HG03575 (cell line): ENCODE measurements around the gene LRRC38.

ENCODE experiments used
- ATAC-seq: cut with Tn5 transposase; IDR thresholded peaks from one replicate; pipeline ENCODE4 v1.9.1; 2021; ENCODE audit not compliant: unreplicated experiment, insufficient number of reproducible peaks, low FRiP score; ENCODE audit errors: extremely low read depth

LRRC38 gene

DNA sequence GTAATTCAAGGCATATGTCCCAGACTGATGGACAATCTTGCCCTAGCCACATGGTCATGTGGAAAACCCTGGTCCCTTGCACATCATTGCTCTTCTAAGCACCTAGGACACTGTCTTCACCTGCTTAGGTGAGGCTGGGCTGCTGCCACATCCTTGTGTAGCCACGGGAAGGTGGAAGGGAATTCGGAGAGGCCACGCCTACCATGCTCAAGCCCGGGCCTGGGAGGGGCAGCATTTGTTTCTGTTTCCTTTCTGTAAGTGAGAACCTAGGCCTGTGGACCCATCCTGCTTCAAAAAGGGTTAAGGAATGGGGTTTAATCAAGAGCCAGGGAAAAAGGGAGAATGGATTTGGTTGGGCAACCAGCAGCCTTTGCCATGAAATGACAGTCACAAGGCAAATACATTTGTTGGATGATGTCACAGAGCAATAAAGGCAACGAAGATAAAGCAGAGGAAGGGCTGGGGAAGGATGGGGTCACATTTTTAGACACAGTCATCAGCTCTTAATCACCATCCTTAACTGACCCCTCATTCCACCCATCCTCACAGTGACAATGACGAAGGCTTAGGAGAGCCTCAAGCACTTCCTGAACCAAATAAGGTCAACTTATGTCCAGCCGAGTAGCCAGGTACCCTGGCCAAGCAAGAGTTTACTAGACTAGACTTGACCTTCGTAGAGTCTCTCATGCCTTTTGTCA, 10.1 kb upstream of the LRRC38 start:
- ATAC-seq = no peak

DNA sequence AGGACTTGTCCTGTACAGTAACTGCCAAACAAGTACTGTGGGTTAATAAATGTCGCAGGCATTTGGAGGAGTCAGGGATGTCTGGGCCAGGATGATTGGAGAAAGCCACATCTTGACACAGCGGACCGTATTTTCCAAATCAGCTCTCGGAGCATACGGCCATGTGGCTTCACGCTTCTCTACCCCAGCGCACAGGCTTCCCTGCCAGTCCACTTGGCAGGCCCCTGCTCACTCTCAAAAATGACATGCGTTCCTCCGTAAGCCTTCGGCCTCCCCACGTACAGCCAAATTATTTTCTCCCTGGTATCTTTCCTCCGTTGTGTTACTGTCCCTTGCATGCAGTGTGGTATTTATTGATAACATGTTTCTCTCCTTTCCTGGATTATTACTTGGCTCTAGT, 7.2 kb upstream of the LRRC38 start:
- ATAC-seq = no peak

DNA sequence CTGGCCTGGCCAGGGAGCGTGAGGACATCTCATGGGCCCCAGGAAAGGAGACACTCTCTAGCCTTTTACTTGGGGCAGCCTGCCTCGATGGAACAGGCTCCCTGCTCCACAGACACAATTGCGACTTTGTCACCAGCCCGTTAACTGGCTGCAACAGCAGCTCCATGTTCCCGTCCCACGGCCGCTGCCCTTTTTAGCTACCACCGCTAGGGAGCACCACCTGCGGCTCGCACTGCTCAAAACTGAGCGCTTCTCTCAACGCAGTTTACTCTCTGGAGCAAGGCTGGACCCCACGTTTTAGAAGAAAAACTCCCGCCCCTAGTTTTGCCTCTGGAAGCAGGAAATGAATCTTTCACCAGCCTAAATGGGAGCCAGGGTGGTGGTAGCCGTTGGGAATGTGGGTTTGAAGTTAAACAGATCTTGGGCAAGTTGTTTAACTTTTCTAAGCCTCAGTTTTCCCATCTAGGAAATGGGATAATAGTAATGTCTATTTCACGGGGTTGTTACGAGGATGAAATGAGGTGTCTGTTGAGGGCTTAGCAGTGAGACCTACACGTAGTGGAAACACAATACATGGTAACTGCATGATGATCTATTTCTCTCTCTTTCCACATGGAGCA, 3.5 kb upstream of the LRRC38 start:
- ATAC-seq = no peak

DNA sequence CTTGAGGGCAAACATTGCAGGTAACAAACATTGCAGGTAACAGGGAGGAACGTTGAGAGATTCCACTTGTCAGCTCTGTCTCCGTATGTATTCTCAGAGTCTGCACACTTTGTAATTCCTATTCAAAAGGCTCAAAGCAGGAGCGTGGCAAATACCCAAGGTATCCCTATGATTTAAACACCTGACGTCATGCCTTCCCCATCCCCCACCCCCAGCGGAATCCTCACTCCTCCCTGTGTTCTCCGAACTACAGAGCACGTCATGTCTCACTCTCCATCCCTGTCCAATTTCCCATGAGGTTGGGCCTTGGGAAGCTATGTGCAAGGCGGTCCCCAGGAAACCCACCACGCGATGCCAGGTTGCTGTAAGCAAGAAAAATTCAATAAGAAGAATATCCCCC, 2.8 kb upstream of the LRRC38 start:
- no peak for ATAC-seq

DNA sequence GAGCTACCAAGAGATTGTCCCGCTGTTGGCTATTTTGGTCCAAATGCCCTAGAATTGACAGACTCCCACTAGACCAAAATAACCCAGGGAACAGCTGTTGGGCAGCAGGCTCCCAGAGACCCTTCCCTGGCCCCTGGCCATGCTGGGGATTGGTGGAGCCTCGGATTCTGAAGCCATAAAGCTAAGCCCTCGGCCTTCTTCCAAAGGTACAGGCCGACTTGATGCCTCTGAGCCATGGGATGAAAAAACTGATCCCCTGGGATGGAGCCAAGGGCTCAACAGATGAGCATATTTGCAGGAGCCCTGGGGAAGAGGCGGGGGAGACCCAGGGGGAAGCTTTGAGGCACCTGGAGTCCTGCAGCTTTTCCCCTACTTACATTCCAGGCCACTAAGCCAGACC, 1.0 kb upstream of the LRRC38 start:
- ATAC-seq = no peak

DNA sequence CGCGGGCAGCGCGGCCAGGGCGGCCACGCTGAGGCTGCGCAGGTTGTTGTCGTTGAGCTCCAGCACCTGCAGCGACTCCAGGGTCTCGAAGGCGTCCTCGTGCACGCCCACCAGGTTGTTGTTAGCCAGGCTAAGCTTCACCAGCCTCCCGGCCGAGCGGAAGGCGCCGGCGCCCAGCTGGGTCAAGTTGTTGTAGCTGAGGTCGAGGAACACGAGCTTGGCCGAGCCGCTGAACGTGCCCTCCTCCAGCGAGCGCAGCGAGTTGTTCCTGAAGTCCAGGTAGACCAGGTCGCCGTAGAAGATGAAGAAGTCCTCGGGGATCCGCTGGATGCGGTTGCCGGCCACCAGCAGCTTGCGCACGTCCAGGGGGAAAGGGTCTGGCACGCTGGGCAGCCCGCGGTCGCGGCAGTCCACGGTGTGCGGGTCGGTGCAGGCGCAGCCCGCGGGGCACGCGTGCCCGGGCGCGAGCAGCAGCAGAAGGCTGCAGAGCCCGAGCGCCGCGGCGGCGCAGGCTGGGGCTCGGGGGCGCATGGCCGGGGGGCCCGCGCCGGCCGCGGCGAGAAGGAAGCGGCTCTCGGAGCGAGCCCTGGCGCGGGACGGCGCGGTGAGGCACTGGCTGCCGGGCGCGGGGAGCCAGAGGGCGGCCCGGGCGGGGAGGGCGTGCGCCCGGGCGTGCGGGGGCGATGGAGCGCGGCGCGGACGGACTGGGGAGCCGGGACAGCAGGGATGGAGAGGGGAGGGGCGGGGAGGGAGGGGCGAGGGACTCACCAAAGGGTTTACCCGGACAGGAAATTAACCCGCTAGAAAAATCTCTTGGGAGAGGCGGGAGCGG, 524 bp downstream of the LRRC38 start:
- no peak for ATAC-seq

DNA sequence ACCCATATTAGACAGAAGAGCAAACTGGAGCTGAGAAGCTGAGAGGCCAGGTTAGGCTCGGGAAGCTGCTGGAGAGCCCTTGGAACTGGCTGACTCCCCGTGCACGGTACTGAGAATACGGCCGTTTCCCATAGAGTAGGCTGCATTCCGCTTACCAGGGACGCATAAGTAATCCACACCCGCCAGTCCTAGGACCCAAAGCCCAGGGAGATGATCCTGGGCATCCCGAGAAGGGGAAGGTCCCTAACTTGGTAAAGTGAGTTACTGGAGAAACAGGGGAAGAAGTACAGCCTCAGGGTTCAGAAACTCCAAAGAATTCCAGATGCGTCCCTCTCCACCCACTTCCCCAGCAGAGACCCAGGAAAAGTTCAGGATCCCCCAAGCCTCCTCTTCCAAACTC, 1.3 kb downstream of the LRRC38 start:
- no peak for ATAC-seq

DNA sequence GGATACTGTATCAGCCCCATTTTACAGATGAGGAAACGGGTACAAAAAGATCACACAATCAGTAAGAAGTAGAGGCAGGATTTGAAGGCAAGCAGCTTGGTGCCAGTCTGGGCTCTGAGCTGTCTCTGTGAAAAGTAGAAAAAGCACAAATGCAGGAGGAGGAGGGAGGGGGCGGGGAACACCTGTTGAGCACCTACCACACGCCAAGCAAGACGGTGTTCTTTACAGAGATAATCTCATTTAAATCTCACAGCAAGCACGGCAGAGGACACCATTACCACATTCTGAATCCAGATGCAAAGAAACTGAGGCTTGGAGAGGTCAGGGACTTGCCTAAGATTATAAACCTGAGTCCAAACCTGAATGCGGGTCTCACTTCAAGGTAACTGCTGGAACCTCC, 3.3 kb downstream of the LRRC38 start:
- ATAC-seq = no peak

DNA sequence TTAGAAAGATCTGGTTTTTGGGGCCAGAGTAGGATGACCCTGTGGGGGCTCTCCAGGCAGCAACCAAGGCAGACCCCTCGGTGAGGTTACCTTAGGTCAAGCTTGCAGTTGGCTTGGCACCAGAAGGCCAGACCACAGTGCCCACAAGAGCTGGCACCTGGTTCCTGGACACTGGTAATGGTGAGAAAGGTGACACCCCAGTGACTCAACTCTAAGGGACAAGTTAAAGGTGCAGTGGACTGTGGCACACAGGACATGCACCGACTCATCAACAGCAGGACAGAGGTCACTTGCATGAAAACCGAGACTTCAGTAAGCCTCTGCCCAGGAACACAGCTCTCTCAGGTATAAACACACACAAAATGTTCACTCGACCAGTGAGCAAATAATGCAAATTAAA, 6.7 kb downstream of the LRRC38 start:
- no peak for ATAC-seq

DNA sequence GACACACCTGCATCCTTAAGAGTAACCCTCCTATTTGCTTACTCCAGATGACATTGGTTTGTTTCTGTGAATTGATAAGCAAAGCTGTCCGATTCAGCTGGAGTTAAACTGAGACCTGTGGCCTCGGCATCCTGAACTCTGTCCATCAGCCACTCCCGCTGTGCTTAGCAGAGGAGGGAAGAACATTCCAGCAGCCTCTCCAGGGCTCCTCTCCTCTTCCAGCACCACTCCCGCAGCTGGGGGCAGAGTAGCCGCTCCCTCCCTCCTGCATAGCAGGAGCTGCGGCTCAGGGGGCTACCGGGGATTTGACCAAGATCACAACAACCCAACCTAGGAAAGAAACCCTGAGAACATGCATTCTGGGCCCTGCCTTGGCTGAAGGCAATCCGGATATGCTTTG, 8.8 kb downstream of the LRRC38 start:
- no peak for ATAC-seq

DNA sequence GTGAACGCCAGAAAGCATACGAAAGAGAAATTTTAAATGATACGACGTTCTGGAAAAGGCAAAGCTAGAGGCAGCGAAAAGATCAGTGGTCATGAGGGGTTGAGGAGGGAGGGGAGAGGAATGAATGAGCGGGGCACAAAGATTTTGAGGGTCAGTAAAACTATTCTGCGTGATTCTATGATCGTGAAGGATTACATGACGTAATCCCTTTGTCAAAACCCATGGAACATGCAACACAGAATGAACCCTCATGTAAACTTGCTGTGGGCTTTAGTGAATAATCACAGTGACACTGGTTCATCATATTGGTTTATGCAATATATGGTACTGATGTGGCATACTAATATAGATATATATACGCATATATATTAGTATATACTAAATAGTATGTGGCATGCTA, 13.0 kb downstream of the LRRC38 start:
- no peak for ATAC-seq

DNA sequence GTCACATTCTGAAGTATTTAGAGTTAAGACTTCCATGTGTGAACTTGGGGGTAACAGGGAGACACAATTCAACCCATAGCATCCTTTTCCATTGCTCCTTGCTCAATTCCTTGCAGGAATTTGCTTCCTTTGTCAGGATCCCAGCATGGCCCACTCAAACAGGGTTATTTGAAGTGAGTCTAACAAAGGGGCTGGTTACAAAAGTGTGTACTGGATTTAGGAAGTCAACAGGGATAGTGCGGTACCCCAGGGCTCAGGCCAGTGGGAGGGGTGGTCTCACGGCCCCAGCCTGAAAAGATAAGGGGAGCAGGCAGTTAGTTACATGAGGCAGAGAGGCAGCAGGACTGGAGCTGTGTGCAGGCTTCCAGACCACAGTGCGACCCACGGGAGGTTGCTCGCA, 14.4 kb downstream of the LRRC38 start:
- no peak for ATAC-seq

DNA sequence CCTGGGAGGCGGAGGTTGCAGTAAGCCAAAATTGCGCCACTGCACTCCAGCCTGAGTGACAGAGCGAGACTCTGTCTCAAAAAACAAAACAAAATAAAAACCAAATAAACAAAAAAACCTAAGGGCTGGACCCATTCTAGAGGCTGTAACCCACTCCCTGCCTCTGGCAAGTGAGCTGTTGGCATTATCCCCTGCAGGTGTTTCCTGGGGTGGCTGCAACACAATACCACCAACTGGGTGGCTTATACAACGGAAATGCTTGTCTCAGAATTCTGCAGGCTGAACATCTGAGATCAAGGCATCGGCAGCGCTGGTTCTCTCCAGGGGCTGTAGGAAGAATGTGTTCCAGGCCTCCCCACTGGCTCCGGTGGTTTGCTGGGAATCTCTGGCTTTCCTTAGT, 15.2 kb downstream of the LRRC38 start:
- ATAC-seq = no peak

DNA sequence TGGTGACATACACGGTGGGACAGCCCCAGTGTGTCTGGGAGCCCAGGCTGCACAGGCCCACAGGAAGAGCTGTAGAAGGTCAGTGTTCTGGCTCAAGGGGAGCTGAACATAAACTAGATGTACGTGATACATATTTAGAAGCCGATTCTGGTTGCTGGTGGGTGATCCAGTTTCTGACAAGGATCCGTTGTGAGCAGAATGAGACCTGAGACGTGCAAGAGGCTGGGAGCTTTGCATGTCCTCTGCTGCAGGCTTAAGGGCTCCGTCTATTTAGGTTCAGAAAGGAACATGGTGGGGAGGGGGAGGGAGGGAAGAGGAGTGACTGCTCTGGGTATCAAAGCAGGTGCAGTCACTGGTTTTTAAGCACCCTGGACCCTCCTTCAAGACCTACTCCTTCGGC, 18.6 kb downstream of the LRRC38 start:
- ATAC-seq = no peak

DNA sequence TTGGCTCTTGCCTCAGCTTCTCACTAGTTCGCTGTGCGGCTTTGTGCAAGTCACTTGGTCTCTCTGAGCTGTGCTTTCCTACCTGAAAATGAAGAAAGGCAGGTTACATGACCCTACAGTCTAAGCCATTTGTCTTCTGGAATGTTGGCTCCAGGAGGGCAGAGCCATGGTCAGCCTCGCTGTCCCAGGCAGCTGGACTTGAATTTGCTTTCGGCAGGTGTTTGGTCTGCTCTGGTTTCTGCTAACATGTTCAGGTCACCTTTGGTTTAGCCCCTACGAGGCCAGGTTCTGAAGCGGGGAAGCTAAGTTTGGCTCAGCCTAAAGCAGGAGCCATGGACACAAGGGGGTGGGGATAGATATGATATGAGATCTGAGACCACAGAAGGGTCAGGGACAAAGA, 19.1 kb downstream of the LRRC38 start:
- no peak for ATAC-seq

DNA sequence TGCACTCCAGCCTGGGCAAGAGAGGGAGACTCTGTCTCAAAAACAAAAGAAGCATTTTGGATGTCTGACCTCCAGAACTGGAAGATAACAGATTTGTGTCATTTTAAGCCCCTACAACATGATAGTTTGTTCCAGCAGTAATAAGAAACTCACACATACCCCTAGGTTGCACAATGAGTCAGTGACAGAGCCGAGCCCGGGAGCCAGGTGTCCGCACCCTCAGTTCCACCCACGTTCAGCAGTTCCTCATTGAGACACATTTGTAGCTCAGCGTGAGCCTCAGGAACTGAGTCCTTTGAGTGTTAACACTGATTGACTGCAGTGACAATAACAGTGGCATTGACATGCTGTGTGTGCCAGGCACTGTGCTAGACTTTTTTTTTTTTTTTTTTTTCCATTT, 19.8 kb downstream of the LRRC38 start:
- ATAC-seq = no peak

DNA sequence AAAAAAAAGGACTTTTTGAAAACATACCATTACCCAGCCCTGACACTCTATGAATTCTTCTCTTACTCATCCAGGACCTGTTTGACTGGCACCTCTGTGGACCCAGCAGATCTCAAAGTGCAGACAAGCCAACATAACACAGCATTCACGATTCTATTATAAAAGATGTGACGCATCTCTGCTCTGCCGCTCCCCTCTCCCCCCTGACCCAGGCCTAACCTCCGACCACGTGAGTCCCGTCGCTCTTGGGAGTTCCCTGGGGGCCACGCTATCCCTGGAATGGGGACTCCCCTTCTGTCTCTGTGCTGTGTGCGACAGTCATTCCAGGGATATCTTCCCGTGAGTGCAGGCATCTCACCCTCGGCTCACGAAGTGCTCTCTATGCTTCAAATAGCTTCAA, 21.1 kb downstream of the LRRC38 start:
- no peak for ATAC-seq

DNA sequence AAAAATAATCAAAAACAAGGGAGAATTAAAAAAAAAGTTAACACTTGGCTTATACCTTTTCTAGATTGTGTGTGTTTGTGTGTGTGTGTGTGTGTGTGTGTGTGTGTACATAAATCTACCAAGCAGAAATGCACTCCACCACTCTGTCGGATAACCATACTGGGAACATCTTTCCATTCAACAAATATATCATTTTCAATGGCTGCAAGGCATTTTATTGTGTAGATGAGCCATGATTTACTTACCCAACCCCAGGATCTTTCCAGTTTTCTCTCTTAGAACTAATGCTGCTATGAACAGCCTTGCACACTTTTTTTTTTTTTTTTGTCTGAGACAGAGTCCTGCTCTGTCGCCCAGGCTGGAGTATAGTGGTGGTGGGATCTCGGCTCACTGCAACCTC, 25.8 kb downstream of the LRRC38 start:
- ATAC-seq = no peak

DNA sequence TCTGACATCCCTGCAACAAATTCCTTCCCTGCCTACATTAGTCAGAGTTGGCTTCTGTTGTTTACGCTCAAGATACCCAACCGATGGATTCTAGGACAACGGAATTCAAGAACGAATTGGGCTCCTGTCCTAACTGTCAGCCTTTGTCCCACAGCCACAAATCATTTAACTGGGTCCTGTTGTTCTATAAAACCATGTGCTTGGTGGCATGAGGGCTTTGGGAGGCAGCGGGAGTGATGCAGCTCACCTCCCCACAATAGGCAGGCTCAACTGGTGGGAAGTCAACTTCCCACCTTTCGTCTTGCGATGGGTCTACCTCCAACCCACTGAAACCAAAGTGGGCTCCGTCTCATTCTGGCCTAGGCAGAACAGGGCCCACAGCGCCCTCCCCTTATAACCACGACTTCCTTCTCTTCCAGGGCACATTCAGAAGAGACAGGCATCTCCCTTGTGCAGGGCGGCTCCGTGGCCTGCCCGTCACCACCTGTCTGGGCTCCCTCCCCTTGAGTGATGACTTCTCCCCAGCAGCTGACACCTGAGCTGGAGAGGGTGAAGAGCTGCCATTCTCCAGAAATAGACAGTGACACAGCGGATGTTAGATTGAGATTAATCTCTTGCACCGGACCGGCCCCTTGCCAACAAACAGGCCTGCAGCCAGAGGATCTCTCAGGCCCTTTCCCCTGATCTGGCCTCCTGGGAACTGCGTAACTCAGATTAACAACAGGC, 26.5 kb downstream of the LRRC38 start:
- no peak for ATAC-seq

DNA sequence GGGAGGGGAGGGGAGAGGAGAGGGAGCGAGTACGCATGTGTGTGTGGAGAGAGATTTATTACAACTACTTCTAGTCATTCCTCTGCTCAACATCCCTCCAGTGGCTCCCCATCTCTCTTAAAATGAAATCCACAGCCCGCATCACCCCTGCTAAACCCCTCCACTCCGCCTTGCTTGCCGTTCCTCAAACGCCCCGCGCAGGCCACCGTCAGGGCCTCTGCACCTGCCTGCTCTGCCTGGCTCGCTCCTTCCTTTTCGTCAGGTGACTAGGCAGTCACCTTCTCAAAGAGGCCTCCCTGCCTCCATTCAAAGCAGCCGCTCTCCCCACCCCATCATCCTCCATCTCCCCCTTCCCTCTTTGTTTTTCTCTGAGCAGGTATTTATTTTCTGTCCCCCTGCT, 29.9 kb downstream of the LRRC38 start:
- ATAC-seq = no peak
